Skeletal muscle satellite cell (primary cell): Measurements from ENCODE around the gene LY6G6F. TPM values are rescaled to one million over a fixed set of nuclear protein-coding genes. Genes with fewer than 3 reads are reported as not detected.

Experiments used
- small RNA-seq: library from RNA; depleted of rRNA; stranded (forward); fragments of <200 nt; gene quantifications from one replicate; pipeline ENCODE3, GENCODE V24; 2012

Gene LY6G6F

Small RNA genes within 50 kb of the gene (small RNA-seq; reads per million reads assigned to genes)
- gene LY6G6D (not detected), gene MIR4646 (not detected), gene RF00019 (not detected), gene RNU6-850P (not detected)
